ENCODE measurements around the gene MAGEB17.

Gene MAGEB17

DNA sequence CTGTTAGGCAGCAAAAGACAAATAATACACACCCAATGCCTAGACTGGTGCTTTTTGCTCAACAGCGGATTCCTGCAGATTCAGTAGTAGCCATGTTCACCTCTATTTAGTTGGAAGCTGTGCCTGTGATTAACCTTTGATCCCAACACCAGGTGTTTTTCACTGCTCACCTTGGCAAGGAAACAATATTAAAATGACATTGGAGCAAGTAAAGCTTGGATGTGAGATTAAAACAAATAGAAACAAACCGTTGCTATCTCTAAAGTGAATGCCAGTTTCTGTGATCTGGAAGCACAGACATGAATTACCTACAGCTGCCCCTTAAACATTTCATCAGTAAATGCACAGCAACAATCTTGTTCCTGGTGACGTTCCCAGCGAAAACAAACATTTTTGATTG, 35.7 kb downstream of the MAGEB17 start:
- H3K36me3 ChIP-seq (ENCODE audit: control insufficient read depth, low read length) = no peaks in the 10 kb centered on the region
- H3K9me3 ChIP-seq (ENCODE audit: control insufficient read depth, insufficient read depth, low read length) = no peaks in the 10 kb centered on the region
- no peaks in the 10 kb centered on the region for H3K4me1 ChIP-seq (ENCODE audit: control insufficient read depth, low read length)
- H3K9me2 ChIP-seq (replicated peaks; ENCODE audit: control insufficient read depth, low read length) = no peaks in the 10 kb centered on the region
- H3K79me2 ChIP-seq (ENCODE audit: control insufficient read depth, low read length) = no peaks in the 10 kb centered on the region
- no peaks in the 10 kb centered on the region for H3F3A ChIP-seq (ENCODE audit: control insufficient read depth, insufficient read depth)
- no peaks in the 10 kb centered on the region for H4K20me1 ChIP-seq (ENCODE audit: control insufficient read depth, insufficient read depth, low read depth, low read length)
- H3K4me2 ChIP-seq (ENCODE audit: low read length) = no peak overlapping the region
- TF ChIP-seq EZH2phosphoT487 (IDR thresholded peaks at IDR 0.05; ENCODE audit: borderline replicate concordance, low read length) = no peak
- TF ChIP-seq, protein P1, sequence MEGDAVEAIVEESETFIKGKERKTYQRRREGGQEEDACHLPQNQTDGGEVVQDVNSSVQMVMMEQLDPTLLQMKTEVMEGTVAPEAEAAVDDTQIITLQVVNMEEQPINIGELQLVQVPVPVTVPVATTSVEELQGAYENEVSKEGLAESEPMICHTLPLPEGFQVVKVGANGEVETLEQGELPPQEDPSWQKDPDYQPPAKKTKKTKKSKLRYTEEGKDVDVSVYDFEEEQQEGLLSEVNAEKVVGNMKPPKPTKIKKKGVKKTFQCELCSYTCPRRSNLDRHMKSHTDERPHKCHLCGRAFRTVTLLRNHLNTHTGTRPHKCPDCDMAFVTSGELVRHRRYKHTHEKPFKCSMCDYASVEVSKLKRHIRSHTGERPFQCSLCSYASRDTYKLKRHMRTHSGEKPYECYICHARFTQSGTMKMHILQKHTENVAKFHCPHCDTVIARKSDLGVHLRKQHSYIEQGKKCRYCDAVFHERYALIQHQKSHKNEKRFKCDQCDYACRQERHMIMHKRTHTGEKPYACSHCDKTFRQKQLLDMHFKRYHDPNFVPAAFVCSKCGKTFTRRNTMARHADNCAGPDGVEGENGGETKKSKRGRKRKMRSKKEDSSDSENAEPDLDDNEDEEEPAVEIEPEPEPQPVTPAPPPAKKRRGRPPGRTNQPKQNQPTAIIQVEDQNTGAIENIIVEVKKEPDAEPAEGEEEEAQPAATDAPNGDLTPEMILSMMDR (IDR thresholded peaks at IDR 0.05; ENCODE audit: low read depth, low read length, poor library complexity, severe bottlenecking) = no peak
- no peak overlapping the region for H3K27ac ChIP-seq (ENCODE audit: low read depth, low read length)
- no peaks in the 10 kb centered on the region for H3K27me3 ChIP-seq (ENCODE audit: control insufficient read depth, low read length)
- no peak overlapping the region for H3K4me3 ChIP-seq (ENCODE audit: low read length)

DNA sequence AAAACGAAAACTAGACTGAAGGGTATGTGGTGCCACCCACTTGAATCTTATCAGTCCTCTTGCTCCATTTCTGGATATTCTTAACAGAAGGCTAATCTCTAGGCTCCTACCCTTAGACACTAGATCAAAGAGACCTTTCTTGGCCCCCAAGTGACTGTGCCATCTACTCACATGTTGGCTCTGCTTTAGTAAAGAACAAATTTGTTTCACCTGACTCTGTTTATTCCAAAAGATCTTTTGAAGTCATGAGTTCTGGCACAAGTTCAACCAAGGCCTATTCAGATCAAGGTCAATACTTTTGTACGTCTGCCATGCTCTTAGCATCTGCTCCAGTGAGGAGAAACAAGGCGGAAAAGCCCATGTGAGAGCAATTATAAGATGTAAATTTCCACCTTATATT, 37.3 kb downstream of the MAGEB17 start:
- Histone ChIP-seq H3K27me3 (ENCODE audit: control insufficient read depth, low read length) (no peaks in the 10 kb centered on the region), H3F3A (ENCODE audit: control insufficient read depth, insufficient read depth) (no peaks in the 10 kb centered on the region), H3K4me2 (ENCODE audit: low read length) (no peak overlapping the region), H4K20me1 (ENCODE audit: control insufficient read depth, insufficient read depth, low read depth, low read length) (no peaks in the 10 kb centered on the region), H3K79me2 (ENCODE audit: control insufficient read depth, low read length) (no peaks in the 10 kb centered on the region), H3K4me1 (ENCODE audit: control insufficient read depth, low read length) (no peaks in the 10 kb centered on the region), H3K4me3 (ENCODE audit: low read length) (no peak overlapping the region), H3K36me3 (ENCODE audit: control insufficient read depth, low read length) (no peaks in the 10 kb centered on the region), H3K9me2 (replicated peaks; ENCODE audit: control insufficient read depth, low read length) (no peaks in the 10 kb centered on the region), H3K27ac (ENCODE audit: low read depth, low read length) (no peak overlapping the region), H3K9me3 (ENCODE audit: control insufficient read depth, insufficient read depth, low read length) (no peaks in the 10 kb centered on the region)
- no peak for TF ChIP-seq EZH2phosphoT487 (IDR thresholded peaks at IDR 0.05; ENCODE audit: borderline replicate concordance, low read length)
- TF ChIP-seq, protein P1 (IDR thresholded peaks at IDR 0.05; ENCODE audit: low read depth, low read length, poor library complexity, severe bottlenecking) = no peak

DNA sequence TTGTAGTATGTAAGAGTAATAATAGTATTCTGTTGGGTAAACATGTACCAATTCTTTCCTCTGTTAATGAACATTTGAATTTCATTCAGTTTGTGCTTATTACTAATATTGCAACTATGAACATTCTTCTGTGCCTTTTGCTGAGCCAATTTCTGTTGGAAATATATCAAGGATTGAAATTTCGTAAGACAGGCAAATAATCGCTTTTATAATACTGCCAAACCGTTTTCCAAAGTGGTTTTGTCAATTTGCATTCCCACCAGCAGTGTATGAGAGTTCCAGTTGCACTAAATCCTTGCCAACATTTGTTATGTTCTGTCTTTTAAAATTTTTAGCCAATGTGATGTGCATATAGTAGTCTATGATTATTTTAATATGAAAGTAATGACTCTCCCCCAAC, 38.6 kb downstream of the MAGEB17 start:
- Histone ChIP-seq H4K20me1 (ENCODE audit: control insufficient read depth, insufficient read depth, low read depth, low read length) (no peaks in the 10 kb centered on the region), H3K4me3 (ENCODE audit: low read length) (no peak overlapping the region), H3K27ac (ENCODE audit: low read depth, low read length) (no peak overlapping the region), H3K9me3 (ENCODE audit: control insufficient read depth, insufficient read depth, low read length) (no peaks in the 10 kb centered on the region), H3K36me3 (ENCODE audit: control insufficient read depth, low read length) (no peaks in the 10 kb centered on the region), H3K4me1 (ENCODE audit: control insufficient read depth, low read length) (no peaks in the 10 kb centered on the region), H3K79me2 (ENCODE audit: control insufficient read depth, low read length) (no peaks in the 10 kb centered on the region), H3K4me2 (ENCODE audit: low read length) (no peak overlapping the region), H3K9me2 (replicated peaks; ENCODE audit: control insufficient read depth, low read length) (no peaks in the 10 kb centered on the region), H3F3A (ENCODE audit: control insufficient read depth, insufficient read depth) (no peaks in the 10 kb centered on the region), H3K27me3 (ENCODE audit: control insufficient read depth, low read length) (no peaks in the 10 kb centered on the region)
- TF ChIP-seq, protein P1 (IDR thresholded peaks at IDR 0.05; ENCODE audit: low read depth, low read length, poor library complexity, severe bottlenecking) = no peak
- TF ChIP-seq EZH2phosphoT487 (IDR thresholded peaks at IDR 0.05; ENCODE audit: borderline replicate concordance, low read length) = no peak

DNA sequence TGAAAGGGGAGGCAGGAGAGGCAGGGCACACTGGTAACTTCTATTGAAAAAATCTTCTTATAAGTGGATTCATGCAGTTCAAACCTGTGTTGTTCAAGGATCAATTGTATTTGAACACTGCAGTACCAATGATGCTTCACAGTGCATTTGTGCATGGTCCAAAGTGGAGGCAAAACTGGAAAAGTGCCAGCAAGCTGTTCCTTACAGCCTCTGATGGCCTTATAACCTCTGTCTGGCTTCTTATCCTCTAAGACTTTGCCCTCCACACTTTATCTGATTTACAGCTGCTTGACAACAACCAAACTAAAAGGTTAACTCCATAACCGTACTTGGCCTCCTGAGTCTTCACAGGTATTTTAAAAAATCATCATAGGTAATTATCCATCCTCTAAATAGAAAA, 40.4 kb downstream of the MAGEB17 start:
- no peak overlapping the region for H3K27ac ChIP-seq (ENCODE audit: low read depth, low read length)
- H3K27me3 ChIP-seq (ENCODE audit: control insufficient read depth, low read length) = no peaks in the 10 kb centered on the region

More for the DNA sequence above, 40.4 kb downstream of the MAGEB17 start:
- Histone ChIP-seq H3K4me2 (ENCODE audit: low read length) (no peak overlapping the region), H3K36me3 (ENCODE audit: control insufficient read depth, low read length) (no peaks in the 10 kb centered on the region), H3K4me1 (ENCODE audit: control insufficient read depth, low read length) (no peaks in the 10 kb centered on the region), H3K4me3 (ENCODE audit: low read length) (no peak overlapping the region), H3F3A (ENCODE audit: control insufficient read depth, insufficient read depth) (no peaks in the 10 kb centered on the region), H3K9me2 (replicated peaks; ENCODE audit: control insufficient read depth, low read length) (no peaks in the 10 kb centered on the region), H3K79me2 (ENCODE audit: control insufficient read depth, low read length) (no peaks in the 10 kb centered on the region), H4K20me1 (ENCODE audit: control insufficient read depth, insufficient read depth, low read depth, low read length) (no peaks in the 10 kb centered on the region), H3K9me3 (ENCODE audit: control insufficient read depth, insufficient read depth, low read length) (no peaks in the 10 kb centered on the region)
- TF ChIP-seq, protein P1 (IDR thresholded peaks at IDR 0.05; ENCODE audit: low read depth, low read length, poor library complexity, severe bottlenecking) = no peak
- no peak for TF ChIP-seq EZH2phosphoT487 (IDR thresholded peaks at IDR 0.05; ENCODE audit: borderline replicate concordance, low read length)
